Measurements from ENCODE around the gene DAZ1.
"Not testable (repeated sequence)": the region's sequence is repeated elsewhere in the genome, so short reads cannot be mapped to it uniquely, and the experiment has no call there.

DAZ1 gene, protein sequence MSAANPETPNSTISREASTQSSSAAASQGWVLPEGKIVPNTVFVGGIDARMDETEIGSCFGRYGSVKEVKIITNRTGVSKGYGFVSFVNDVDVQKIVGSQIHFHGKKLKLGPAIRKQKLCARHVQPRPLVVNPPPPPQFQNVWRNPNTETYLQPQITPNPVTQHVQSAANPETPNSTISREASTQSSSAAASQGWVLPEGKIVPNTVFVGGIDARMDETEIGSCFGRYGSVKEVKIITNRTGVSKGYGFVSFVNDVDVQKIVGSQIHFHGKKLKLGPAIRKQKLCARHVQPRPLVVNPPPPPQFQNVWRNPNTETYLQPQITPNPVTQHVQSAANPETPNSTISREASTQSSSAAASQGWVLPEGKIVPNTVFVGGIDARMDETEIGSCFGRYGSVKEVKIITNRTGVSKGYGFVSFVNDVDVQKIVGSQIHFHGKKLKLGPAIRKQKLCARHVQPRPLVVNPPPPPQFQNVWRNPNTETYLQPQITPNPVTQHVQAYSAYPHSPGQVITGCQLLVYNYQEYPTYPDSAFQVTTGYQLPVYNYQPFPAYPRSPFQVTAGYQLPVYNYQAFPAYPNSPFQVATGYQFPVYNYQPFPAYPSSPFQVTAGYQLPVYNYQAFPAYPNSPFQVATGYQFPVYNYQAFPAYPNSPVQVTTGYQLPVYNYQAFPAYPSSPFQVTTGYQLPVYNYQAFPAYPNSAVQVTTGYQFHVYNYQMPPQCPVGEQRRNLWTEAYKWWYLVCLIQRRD

DNA sequence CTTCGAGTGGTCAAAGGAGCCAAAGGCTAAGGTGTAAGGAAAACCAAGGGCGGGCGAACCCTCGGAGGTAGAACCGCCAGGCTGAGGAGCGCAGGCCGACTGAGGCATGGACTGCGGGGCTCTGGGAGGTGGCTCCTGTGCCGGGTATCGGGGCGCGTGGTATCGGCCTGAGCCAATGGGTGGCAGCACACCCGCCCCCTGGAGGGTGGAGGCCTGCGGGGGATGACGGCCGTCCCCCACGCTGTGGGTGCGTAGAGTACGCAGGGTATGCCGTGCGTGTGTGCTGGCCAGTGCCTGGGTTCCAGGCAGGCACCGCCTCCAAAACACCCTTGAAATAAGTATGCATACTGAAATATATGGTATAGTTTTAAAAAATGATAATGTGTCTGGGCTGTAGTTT, at the start of gene DAZ1:
DAZ1 (minus strand) TSS at position 101 of the 400 bp plus-strand sequence. CDS start 208 bp downstream, outside the sequence.
- DNase-seq (ENCODE audit: low spot score) = not testable (repeated sequence)

DNA sequence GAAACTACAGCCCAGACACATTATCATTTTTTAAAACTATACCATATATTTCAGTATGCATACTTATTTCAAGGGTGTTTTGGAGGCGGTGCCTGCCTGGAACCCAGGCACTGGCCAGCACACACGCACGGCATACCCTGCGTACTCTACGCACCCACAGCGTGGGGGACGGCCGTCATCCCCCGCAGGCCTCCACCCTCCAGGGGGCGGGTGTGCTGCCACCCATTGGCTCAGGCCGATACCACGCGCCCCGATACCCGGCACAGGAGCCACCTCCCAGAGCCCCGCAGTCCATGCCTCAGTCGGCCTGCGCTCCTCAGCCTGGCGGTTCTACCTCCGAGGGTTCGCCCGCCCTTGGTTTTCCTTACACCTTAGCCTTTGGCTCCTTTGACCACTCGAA, 20.4 kb upstream of the DAZ1 start, which contains the start of gene DAZ2:
DAZ2 (plus strand) TSS at position 301 of the 400 bp plus-strand sequence. CDS start 208 bp downstream, outside the sequence.
- DNase-seq (ENCODE audit: low spot score) = not testable (repeated sequence)

DNA sequence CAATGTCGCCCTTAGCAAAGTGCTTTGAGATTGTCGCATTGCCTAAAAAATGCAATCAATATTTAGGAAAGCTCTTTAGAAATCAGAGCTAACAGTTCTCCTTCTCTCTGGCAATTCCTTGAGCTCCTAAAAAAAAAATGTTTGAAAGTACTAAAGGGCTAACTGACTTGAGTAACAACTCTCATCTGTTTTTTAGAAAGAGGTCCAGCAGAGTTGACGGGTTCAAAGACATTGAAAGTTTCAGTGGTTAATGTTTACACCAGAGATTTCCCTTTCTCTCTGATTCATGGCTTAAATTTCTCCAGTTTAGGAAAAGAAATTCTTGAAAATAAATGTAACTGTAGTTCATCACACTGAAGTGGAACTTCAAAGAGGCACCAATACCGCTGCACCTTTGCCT, 11.9 kb upstream of the DAZ1 start:
- not testable (repeated sequence) for DNase-seq (ENCODE audit: low spot score)

DNA sequence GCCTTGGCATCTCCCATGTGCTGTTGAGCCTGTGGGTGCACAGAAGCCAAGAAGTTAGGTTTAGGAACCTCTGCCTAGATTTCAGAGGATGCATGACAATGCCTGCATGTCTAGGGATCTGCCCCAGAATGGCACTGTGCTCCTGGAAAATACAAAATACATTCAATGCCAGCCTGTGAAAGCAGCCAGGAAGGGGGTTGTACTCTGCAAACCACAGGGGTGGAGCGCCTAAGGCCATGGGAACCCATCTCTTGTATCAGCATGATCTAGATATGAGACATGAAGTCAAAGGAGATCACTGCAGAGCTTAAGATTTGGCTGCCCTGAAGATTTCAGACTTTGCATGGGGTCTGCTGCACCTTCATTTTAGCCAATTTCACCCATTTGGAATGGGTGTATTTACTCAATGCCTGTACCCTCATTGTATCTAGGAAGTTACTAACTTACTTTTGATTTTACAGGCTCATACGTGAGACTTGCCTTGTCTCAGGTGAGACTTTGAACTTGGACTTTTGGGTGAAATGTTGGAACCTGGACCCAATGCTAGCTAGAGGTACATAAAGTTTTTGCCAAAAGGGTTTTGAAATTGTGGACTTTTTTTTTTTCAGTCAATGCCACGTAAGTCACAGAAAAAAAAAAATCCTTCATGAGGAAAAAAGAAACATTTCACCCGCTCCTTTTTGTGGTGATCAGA, 11.1 kb upstream of the DAZ1 start:
- not testable (repeated sequence) for DNase-seq (ENCODE audit: low spot score)

DNA sequence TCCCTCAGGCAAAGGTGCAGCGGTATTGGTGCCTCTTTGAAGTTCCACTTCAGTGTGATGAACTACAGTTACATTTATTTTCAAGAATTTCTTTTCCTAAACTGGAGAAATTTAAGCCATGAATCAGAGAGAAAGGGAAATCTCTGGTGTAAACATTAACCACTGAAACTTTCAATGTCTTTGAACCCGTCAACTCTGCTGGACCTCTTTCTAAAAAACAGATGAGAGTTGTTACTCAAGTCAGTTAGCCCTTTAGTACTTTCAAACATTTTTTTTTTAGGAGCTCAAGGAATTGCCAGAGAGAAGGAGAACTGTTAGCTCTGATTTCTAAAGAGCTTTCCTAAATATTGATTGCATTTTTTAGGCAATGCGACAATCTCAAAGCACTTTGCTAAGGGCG, 8.6 kb upstream of the DAZ1 start:
- not testable (repeated sequence) for DNase-seq (ENCODE audit: low spot score)
